ENCODE measurements around the gene CCDC88B.

Gene CCDC88B

DNA sequence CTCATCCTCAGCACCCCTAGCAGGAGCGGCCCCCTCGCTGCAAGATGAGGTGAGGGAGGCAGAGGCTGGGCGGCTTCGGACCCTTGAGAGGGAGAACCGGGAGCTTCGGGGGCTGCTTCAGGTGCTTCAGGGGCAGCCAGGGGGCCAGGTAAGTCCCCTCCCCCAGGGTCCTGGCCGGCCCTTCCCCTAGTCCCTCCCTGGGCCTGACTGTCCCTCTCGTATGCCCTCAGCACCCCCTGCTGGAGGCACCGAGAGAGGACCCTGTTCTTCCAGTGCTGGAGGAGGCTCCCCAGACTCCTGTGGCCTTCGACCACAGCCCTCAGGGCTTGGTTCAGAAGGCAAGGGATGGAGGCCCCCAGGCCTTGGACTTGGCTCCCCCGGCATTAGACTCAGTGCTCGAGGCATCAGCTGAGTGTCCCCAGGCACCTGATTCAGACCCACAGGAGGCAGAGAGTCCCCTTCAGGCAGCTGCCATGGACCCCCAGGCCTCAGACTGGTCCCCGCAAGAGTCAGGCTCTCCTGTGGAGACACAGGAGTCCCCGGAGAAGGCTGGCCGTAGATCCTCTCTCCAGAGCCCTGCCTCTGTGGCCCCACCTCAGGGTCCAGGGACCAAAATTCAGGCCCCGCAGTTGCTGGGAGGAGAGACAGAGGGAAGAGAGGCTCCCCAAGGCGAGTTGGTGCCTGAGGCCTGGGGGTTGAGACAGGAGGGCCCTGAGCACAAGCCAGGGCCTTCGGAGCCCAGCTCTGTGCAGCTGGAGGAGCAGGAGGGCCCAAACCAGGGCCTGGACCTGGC is 4.0 kb downstream of the CCDC88B start:
- peak; percentile 15 to 27 for DNase-seq

DNA sequence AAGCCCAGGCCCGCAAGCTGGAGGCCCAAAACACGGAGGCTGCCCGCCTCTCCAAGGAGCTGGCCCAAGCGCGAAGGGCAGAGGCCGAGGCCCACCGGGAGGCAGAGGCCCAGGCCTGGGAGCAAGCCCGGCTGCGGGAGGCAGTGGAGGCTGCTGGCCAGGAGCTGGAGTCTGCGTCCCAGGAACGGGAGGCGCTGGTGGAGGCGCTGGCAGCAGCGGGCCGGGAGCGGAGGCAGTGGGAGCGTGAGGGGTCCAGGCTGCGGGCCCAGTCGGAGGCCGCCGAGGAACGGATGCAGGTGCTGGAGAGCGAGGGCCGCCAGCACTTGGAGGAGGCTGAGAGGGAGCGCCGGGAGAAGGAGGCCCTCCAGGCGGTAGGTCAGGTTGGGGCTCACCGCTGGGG is 4.8 kb downstream of the CCDC88B start:
- no peak for DNase-seq

DNA sequence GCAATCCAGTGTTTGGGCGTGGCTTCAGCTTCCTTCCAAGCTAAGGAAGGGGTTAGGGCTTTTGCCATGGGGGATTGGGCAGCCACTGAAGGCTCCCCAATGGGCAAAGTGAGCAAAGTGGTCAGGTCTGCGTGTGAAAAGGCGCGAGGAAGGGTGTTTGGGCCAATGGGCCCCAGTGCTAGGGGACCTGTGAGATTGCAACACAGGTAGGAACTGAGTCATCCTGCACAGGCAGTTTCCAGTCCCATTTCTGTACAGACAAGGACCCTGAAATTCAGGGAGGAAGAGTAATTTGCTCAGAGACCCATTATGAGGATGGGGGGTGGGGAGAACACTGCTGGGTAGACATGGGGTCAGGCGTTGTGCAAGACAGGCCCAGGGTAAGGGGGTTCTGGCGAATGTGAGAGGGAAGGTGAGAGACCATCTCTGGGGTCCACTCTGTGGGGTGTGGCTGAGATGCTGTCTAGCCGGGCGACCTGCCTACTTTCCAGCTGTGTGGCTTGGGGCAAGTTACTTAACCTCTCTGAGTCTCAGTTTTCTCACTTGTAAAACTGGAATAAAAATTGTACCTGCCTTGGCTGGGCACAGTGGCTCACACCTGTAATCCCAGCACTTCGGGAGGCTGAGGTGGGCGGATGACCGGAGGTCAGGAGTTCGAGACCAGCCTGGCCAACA is 7.3 kb downstream of the CCDC88B start:
- no peak for DNase-seq

DNA sequence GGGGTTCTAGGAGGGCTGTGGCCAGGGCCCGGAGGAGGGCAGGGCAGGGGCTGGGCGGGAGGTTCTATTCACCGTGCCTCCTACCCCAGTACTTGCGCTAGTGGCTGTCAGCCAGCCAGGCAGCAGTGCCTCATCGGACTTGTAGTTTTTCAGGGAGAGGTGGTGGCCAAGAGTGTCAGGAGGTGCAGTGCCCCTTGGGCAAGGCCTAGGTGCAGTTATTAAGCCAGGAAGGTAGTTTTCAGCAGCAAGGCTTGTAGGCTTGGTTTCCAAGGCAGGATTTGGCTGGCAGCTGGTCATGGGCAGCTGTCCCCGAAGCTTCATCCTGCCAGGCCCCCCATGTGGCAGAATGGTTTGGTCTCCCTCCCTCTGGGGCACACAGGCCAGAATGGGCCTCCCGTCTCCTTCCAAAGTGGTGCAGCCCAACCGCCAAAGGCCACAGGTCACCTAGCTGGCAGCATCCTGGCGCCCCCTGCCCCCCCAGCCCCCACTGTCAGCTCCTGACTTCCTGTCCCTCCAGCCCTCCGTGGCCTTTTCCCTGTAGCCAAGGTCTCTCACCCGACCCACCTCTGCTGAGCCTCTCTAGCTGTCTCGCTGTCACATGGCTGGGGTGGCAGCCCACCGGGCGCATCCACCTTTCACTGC is 8.5 kb downstream of the CCDC88B start:
- no peak for DNase-seq

DNA sequence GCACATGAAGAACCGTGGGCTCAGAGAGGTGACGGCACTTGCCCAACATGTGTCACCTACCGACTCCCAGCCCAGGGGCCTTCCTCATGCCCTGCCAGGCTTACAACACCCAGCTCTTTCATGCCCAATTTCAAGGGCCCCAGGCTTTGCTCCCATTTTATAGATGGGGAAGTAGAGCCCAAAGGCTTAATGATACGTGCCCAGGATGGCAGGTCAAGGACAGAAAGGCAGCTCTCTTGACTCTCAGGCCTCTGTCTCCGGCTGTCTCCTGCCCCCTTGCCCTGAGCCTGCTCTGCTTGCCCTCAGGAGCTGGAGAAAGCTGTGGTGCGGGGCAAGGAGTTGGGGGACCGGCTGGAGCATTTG is 9.0 kb downstream of the CCDC88B start:
- DNase-seq, result no peak

DNA sequence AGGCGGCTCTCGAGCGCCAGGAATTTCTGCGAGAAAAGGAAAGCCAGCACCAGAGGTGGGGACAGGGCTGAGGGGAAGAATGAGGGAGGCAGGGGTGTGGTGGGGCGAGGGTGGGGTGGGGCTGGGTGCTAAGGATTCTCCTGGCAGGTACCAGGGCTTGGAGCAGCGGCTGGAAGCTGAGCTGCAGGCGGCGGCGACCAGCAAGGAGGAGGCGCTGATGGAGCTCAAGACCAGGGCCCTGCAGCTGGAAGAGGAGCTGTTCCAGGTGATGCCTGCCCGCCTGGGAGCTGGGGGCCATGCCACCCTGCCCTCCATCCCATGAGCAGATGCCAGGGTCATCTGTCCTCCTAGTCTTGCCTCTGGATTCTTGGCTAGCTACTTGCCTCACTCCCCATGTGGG is 9.4 kb downstream of the CCDC88B start:
- DNase-seq, result no peak

DNA sequence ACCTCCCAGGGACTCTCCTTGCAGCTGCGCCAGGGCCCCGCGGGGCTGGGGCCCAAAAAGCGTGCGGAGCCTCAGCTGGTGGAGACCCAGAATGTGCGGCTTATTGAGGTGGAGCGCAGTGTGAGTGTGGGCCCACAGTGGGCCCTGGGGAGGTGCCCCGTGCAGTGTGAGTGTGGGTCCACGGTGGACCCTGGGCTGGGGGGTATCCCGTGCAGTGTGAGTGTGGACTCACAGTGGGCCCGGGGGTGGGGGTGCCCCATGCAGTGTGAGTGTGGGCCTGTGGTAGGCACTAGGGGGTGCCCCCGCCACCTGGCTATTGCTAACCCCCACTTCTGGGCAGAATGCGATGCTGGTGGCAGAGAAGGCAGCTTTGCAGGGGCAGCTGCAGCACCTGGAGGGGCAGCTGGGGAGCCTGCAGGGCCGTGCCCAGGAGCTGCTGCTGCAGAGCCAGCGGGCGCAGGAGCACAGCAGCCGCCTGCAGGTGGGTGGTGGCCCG is 11.2 kb downstream of the CCDC88B start:
- no peak for DNase-seq

DNA sequence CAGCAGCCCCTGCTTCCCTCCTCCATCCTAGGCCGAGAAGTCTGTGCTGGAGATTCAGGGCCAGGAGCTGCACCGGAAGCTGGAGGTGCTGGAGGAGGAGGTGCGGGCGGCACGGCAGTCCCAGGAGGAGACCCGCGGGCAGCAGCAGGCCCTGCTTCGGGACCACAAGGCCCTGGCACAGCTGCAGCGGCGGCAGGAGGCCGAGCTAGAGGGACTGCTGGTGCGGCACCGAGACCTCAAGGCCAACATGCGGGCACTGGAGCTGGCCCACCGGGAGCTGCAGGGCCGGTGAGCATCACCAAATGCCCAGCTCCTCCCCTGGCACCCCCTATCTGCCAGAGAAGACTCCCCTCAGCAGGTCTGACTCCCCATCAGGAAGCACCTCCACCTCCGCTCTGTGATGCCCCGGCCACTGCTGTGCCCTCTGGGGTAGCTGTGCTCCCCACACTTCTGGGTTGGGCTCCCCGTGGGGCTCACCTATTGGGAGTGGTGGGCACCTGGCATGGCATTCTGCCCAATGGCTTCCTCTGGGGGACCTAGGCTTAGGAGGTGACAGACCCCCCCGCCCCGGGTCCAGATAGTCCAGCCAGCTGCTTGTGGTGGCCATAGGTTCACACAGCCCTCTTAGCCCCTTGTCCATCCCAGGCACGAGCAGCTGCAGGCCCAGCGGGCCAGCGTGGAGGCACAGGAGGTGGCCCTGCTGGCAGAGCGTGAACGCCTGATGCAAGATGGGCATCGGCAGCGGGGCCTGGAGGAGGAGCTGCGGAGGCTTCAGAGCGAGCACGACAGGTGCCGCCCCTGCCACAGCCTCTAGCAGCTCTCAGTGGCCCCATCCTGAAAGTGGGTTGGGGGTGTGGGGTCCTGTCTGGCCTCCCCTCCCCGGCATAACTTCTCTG is 12.3 kb downstream of the CCDC88B start:
- DNase-seq, result no peak

DNA sequence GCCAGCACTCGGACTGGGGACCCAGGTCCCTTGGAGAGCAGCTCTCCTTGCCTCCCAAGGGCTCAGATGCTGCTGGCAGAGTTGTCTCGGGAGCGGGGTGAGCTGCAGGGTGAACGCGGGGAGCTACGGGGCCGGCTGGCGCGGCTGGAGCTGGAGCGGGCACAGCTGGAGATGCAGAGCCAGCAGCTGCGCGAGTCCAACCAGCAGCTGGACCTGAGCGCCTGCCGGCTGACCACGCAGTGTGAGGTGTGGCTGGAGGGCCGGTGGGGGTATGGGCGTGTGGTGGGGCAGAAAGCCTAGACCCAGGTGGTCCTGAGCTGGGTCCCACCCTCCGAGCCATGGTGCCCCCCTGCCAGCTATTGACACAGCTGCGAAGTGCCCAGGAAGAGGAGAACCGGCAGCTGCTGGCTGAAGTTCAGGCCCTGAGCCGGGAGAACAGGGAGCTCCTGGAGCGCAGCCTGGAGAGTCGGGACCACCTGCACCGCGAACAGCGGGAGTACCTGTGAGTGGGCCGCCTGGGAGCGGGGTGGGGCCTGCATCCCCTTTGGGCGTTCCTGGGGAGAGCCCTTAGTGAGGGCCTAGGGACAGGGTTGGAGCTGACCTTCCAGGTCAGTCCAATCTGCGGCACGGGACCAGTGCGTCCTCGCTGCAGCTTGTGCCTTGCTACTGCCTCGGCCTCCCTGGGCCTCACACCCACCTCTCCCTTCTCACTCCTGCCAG is 13.2 kb downstream of the CCDC88B start:
- no peak for DNase-seq

DNA sequence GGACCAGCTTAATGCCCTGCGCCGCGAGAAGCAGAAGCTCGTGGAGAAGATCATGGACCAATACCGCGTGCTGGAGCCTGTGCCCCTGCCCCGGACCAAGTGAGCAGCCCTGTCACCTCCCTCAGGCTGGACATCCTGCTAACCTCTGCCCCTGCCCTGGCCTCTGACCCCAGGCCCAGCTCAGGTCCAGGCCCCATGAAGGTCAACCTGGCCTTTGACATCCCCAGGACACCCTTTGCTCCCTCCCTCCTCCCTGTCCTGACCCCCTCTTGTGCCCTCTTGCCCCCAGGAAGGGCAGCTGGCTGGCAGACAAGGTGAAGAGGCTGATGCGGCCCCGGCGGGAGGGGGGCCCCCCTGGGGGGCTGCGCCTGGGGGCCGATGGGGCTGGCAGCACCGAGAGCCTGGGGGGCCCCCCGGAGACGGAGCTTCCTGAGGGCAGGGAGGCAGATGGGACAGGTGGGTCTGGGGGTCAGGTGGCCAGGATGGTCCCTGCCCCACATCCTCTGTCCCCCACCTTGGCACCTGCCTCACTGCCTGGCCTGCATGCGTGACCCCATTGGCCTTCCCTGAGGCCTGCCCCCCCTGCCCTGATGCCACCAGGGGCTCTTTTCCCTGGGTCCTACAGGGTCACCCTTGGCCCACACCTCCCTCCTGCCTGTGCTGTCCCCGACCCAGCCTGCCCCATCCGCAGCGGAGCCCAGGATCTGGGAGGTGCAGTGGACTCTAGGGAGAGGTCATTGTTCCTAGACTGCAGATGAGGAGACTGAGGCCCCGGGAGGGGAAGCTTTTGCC is 13.9 kb downstream of the CCDC88B start:
- DNase-seq, result no peak

DNA sequence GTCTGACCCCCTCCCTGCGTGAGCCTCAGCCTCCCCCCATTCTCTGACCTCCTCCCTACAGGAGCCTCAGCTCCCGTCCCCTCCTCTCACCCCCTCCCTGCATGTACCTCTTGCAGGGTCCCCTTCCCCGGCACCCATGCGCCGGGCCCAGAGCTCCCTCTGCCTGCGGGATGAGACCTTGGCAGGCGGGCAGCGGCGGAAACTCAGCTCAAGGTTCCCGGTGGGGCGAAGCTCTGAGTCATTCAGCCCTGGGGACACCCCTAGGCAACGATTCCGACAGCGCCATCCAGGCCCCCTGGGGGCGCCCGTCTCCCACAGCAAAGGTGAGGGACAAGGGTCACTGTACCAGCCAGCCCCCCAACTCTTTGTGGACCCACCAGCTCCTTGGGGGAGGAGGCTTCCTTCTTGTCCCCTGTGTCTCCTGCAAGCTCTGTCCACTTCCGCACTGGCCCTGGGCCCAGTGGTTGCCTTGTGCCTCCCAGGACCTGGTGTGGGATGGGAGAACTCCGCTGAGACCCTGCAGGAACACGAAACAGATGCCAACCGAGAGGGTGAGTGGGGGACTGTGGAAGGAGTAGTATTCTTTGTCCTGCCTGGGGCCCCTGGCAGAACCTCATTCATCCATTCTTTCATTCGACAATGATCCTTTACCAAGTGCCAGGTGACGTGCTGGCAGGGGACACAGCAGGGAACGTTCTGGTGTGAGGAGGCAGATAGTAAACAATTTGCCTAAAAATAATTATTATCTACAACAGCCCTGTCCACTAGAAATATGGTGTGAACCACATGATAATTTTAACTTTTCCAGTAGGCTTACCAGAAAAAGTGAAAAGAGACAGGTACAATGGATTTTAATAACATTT is 15.3 kb downstream of the CCDC88B start:
- DNase-seq, result peak; percentile 39 to 41

DNA sequence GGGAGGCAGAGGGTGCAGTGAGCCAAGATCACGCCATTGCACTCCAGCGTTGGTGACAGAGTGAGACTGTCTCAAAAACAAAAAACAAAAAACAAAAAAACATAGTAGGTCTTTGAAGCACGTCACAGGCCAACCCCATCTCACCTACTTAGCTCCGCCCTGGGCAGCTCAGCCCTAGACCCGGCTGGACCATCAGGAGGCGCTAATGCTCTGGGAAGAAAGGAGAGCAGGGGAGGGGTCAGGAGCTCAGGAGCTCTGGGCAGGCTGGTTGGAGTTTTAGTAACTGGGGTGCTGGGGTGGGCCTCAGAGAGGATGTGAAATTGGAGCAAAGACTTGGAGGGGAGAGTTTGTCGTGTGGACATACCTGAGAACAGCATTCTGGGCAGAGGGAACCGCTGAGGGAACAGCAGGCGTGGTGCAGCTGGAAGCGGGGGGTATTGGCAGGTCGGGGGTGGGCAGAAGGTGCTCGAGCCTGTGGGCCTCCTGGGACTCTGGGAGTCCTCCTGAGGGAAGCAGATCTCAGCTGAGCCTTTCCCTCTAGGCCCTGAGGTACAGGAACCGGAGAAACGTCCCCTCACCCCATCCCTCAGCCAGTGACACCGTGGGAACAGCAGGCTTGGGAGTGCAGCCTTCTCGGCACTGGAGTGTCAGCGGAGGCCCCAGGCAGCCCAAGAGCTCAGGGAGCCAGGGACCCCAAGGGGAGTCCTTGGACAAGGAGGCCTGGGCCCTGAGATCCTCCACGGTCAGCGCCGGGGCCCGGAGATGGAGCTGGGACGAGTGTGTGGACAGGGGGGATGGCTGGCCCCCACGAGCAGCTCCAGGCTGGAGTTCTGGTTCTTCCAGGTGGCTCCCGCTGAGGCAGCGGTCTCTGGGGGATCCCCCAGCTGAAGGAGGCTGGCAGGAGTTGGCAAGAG is 16.8 kb downstream of the CCDC88B start:
- DNase-seq, result peak; percentile 62 to 70

DNA sequence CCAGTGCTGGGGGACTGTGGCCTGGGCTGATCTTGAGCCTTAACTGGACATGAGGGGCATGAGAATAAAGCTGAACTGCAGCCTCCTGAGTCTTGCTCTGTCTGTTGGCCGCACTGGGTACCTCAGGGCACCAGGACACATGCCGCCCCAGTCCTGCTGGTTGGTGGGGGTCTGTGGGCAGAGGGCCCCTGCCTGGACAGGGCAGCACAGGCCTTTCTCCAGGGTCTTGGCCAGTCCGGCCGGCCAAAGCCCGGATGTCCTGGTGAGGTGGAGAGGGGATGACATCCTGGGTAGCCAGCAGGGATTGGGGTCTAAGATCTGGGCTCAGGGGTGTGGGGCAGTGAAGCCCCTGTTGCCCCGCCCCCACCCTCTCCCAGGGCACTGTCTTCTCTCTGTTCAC is 17.4 kb downstream of the CCDC88B start:
- no peak for DNase-seq

DNA sequence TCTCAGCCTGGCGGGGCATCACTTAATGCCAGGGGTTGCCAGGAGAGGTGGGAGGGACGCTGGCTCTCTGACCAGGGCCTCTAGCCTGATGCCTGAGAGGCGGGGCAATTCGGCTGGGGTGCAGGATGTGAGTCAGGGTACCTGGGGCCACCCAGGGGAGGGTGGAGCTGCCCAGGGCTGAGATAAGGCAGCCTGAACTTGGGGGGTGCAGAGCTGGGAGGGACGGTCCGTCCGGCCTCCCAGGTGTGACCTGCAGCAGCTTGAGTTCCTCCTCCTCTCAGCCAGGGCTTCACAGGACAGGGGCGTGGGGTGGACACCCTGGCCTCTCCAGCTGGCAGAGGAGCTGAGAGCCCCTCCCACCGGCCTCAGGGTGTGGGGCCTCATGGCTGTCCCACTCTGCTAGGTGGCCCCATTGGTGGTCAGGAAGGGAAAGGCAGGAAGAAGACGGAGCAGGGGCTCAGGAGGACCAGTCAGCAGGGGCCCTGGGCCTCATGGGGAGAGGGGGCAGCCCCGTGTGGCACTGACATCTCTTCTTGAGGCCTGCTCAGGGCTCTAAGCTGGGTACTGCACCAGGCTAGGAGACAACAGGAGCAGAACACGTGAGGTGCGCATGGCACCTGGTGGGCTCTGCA is 18.0 kb downstream of the CCDC88B start:
- DNase-seq, result peak; percentile 66 to 76

DNA sequence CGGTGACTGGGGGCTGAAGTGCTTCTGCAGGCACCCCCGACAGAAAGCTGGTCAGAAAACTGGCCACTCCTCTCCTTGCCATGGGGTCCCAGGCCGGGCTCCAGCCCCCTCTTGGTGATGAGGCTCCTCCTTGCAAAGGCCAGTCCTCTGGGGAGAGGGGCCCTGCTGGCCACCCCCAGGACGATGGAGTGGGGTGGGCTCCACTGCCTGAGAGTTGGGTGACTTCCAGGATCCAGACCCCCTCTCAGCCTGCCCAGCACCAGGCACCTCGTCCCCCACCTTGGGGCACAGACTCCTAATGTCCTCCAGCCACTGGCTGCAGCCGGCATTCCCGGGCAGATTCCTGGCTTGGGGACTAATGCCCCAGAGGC is 18.5 kb downstream of the CCDC88B start:
- no peak for DNase-seq

DNA sequence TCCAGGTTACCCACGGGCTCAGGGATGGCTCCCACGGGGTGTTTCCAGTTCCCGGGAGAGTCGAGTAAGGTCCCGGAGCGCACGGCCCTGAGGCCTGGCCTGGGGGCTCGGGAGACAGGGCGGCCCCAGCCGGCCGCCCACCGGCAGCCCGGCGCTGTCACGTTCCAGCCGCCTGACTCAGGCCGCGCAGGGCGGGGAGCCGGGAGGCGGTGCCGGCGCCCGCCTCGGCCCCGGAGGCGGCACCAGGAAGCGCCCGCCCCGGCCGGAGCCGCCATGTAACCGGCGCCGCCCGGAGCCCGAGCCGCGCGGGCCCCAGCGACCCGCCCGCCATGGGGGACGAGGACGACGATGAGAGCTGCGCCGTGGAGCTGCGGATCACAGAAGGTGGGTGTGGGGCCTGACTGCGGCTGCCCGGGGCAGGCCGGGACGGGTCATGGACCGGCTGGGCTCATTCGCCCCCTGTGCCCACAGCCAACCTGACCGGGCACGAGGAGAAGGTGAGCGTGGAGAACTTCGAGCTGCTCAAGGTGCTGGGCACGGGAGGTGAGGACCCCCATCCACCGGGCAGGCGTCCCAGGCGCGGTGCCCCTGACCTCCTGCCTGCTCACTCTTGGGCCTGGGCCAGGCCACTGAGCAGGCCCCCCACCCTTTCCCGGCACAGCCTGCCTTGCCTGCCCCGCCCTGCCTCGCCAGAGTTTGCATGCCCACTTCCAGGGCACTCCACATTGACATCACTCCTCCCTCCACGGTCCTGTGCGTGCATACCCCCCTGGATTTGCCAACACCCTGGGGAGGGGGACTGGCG is 19.1 kb downstream of the CCDC88B start, which contains the start of gene RPS6KA4:
TSS of gene RPS6KA4 (plus strand) at position 256 of the 805 bp plus-strand sequence. CDS start at position 330, 74 bp downstream.
- DNase-seq, result peak; percentile 61 to 62

DNA sequence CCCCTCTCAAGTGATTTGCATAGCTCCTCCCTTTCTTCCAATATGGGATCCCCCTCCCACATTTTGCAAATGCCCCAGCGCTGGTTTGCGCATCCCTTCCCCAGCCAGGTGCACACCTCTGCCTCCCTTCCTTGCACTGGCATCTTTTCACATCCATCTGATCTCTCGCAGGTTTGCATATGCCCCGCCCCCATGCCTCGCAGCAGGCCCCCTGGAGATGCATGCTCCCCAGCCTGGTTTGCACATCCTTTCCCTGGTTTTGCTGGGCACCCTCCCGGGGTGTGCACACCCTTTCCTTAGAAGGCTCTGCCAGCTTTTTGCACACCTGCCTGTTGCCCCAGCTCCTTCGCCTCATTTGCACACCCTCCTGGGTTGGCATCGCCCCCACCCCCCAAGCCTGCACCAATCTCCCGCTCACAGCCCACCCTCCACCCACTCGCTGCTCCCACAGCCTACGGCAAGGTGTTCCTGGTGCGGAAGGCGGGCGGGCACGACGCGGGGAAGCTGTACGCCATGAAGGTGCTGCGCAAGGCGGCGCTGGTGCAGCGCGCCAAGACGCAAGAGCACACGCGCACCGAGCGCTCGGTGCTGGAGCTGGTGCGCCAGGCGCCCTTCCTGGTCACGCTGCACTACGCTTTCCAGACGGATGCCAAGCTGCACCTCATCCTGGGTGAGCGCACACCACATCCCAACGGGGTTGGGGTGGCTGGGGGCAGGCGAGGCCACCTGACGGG is 19.9 kb downstream of the CCDC88B start:
- DNase-seq, result peak; percentile 40 to 47

Data from activated CD4-positive, alpha-beta T cell treated with anti-CD3 and anti-CD28 coated beads, Interleukin-2, amount 50 U/mL, for 48 hours (primary cell).